MG63 (cell line): ENCODE results near the gene RFESD. TPM values are rescaled to one million over a fixed set of nuclear protein-coding genes. Genes with fewer than 3 reads are reported as not detected.
"Not testable (repeated sequence)": the region's sequence is repeated elsewhere in the genome, so short reads cannot be mapped to it uniquely, and the experiment has no call there.

Source experiments
- DNase-seq: peaks from one replicate; pipeline ENCODE4 v3.0.0-alpha.2; 2020
- H3K27me3 ChIP-seq: fragments of 250-450 bp; sonication (Bioruptor Pico); 2 replicates; pipeline ENCODE4 v1.5.1; 2020; ENCODE audit warnings: mild to moderate bottlenecking, moderate library complexity
- H3K36me3 ChIP-seq: fragments of 250-450 bp; sonication (Bioruptor Pico); 2 replicates; pipeline ENCODE4 v1.5.1; 2020; ENCODE audit warnings: mild to moderate bottlenecking, moderate library complexity
- H3K4me3 ChIP-seq: fragments of 250-450 bp; sonication (Bioruptor Pico); 2 replicates; pipeline ENCODE4 v1.5.1; 2020; ENCODE audit warnings: mild to moderate bottlenecking, moderate library complexity
- H3K9me3 ChIP-seq: fragments of 250-450 bp; sonication (Bioruptor Pico); 2 replicates; pipeline ENCODE4 v1.5.1; 2020; ENCODE audit warnings: mild to moderate bottlenecking, moderate library complexity
- total RNA-seq: library from RNA; depleted of rRNA; stranded (reverse); fragments of >200 nt; shearing (Covaris generic); gene quantifications from 2 replicates; pipeline ENCODE4 v1.2.3, GENCODE V29; 2014; ENCODE audit warnings: low replicate concordance; rRNA removed

Gene RFESD
- total RNA-seq, 1 experiment from 2014 or later = 2.2 TPM

DNA sequence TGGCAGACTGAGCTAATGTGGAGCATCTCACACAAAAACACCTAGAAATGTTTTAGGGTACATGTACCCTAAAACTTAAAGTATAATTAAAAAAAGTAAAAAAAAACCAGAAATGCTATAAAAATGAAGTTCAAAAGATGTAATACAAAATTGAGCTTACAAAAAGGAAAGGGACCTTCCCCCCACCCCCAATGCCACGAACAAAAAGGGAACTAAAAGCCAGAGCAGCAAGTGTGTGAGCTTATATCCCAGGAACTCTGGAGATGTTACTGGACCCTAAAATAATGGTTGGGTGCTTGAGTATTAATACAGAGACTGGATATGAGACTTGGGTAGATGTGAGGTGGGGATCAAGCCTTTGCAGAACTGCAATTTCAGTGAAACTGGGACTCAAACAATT is 25.2 kb downstream of the RFESD start:
- Histone ChIP-seq H3K36me3 (no peaks in the 10 kb centered on the region), H3K27me3 (no peaks in the 10 kb centered on the region), H3K4me3 (no peak overlapping the region), H3K9me3 (no peaks in the 10 kb centered on the region)
- no peak for DNase-seq

DNA sequence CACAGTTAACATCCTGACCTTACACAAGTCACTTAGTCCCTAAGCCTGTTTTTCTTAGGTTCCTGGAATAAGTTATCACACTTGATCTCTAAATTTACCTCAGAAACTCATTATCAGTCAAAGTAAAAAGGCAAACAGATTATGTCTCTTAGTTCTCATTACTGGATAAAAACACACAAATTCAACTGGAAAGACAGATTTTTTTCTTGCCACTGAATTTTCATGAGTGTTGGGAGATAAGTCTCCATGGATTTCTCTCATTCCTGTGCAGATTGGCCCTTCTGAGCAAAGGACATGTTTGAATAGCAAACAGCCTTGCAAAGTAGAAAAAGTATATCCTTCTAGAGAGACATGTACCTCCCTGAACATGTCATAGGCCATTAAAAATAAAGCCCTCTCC is 26.1 kb downstream of the RFESD start:
- Histone ChIP-seq H3K27me3 (no peaks in the 10 kb centered on the region), H3K4me3 (no peak overlapping the region), H3K36me3 (no peaks in the 10 kb centered on the region), H3K9me3 (no peaks in the 10 kb centered on the region)
- no peak for DNase-seq

DNA sequence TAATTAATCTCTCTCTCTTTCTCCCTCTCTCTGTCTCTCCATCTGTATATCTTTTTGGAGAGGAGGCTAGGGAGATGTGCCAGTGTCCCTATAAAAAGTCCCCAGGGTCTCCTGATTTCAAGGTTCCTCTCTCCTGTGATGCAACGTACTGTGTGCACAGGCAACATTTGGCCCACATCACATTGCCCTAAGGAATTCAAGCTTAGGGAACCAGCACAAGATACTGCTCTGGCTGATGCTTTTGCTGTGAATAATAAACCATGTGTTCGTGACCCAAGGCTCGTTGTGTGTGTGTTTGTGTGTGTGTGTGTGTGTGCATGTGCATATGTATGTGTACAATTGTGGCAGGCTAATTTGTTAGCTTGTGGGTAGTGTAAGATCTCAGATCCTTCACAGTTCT is 26.5 kb downstream of the RFESD start:
- H3K27me3 ChIP-seq = no peaks in the 10 kb centered on the region
- no peaks in the 10 kb centered on the region for H3K9me3 ChIP-seq
- DNase-seq = no peak
- H3K36me3 ChIP-seq = no peaks in the 10 kb centered on the region
- no peak overlapping the region for H3K4me3 ChIP-seq

DNA sequence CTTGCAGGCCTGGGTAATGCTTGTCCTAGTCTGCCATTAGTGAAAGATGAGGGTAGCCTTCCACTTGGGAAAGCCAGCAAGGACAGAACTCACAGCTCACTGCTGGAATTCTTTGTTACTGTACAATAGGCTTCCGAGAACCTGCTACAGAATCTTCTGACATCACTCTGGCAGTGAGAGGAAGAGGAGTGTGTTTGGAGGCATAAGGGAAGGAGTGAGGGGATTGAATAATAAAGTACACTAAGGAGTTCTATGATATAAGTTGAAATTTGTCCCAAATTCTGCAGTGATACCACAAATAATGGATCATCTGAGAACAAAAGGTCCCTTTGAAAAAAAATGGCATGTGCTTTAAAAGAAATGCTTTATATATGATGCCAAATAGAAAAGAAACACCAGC is 36.3 kb downstream of the RFESD start, which contains the start of gene SPATA9:
Gene SPATA9 (minus strand): TSS at position 101 of the 400 bp plus-strand sequence. CDS start 137 bp downstream, outside the sequence.
- no peaks in the 10 kb centered on the region for H3K27me3 ChIP-seq
- H3K36me3 ChIP-seq = no peaks in the 10 kb centered on the region
- H3K9me3 ChIP-seq = no peaks in the 10 kb centered on the region
- no peak for DNase-seq
- H3K4me3 ChIP-seq = no peak within 1 kb of the TSS

DNA sequence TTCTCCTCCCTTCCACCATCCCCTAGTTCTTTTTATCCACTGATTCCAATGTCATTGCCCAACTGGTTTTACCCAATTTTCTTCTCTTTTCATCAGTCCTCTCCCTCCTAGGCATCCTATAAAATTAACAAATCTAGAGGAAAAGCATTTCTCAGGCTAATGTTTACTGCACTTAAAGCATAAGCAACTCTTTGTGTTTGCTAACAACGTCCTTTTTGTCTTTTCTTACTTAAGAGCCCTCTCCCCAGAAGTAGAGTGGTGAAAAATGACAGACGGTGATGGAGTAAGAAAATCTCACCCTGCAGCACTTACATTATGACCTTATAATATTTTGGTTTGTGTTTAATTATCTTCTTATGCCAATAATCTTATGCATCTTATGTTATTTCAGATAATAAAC is 37.8 kb downstream of the RFESD start:
- Histone ChIP-seq H3K9me3 (no peaks in the 10 kb centered on the region), H3K27me3 (no peaks in the 10 kb centered on the region), H3K36me3 (no peaks in the 10 kb centered on the region), H3K4me3 (no peak overlapping the region)
- DNase-seq = no peak

DNA sequence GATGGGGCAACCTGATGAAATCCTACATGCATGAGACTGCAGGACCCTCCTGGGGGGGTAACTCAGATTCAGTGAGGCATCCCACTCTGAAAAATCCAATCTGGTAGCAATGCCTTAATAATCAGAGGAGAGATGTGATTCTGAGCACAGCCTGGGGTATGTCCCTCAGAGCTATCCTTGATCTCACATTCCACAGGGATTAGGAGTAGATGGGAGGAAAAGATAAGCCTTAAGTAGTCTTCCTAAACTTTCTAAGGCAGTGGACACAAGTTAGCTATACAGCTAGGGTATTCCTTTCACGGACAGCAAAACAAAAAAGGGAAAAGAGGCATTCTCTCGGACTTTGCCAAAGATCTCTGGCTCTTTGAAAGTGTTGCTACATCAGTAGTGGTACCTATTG is 40.1 kb downstream of the RFESD start:
- no peaks in the 10 kb centered on the region for H3K27me3 ChIP-seq
- H3K4me3 ChIP-seq = no peak overlapping the region
- H3K36me3 ChIP-seq = no peaks in the 10 kb centered on the region
- no peaks in the 10 kb centered on the region for H3K9me3 ChIP-seq
- DNase-seq = no peak

DNA sequence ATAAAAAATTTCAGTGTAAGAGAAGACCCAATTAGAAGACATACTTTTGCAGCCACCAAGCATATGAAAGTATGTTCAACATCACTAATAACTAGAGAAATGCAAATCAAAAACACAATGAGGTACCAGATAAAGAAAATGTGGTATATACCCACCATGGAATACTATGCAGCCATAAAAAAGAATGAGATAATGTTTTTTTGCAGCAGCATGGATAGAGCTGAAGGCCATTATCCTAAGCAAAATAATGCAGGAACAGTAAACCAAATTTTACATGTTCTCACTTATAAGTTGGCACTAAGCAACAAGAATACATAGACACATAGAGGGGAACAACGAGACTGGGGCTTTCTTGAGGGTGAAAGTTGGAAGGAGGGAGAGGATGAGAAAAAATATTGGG is 43.1 kb downstream of the RFESD start:
- Histone ChIP-seq H3K36me3 (no peaks in the 10 kb centered on the region), H3K4me3 (no peak overlapping the region), H3K9me3 (no peaks in the 10 kb centered on the region), H3K27me3 (no peaks in the 10 kb centered on the region)
- no peak for DNase-seq

DNA sequence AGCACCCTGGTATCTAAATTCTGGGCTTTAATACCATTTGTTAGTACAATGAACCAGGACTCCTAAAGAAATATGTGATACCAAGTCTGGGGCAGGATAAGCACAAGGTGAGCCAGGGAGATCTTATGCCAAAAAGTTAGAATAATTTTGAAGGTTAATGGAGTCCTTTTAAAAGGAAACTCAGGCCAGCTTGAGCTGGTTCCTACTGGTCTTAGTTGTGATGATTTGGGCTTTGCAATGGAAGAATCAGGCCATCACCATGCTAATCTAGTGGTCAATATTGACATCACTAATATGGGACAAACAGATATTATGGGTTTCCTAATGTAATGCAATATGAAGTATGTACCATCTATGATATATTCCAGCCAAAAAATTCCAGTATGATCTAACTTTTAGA is 43.8 kb downstream of the RFESD start:
- no peak overlapping the region for H3K4me3 ChIP-seq
- DNase-seq = no peak
- no peaks in the 10 kb centered on the region for H3K36me3 ChIP-seq
- H3K27me3 ChIP-seq = no peaks in the 10 kb centered on the region
- H3K9me3 ChIP-seq = no peaks in the 10 kb centered on the region

DNA sequence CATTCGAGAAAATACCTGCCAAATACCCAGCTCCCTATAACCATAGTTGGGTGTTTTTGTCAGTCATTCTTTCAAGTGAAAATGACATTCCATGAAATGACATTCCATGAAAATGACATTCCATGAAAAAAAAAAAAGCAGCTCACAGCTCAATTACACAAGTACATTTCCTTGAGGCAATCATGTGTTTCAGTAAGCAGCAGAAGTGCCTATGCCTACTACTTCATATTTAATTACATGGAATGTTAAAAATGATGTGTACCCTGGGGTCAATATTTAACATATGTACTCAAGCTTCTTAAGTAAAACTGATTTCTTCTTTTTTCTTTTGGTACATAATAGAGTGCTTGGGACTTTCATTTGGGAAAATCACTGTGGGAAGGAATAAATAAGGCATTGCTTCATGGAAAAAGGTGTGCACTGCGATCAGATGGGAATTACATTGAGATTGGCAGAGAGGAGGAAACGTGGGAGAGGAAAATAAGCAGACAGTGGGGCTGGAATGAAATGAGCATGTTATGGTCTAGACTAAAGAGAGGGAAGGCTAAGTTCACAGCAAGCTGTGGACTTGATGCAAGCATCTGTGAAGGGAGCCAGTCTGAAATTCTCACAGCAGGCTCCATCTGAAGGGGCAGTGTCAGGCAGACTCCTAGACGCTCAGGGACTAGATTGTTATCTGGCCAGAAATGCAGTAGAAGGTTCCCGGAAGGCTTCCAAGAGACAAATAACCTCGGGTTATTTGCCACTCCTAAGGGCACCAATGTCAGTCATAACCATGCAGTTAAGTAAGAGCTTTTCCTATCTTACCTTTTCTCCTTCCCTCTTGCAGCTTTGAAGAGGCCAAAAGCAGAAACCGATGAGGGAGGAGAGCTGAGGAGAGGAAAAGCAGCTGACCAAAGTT is 51.5 kb downstream of the RFESD start:
- H3K36me3 ChIP-seq = no peaks in the 10 kb centered on the region
- no peaks in the 10 kb centered on the region for H3K9me3 ChIP-seq
- DNase-seq = no peak
- H3K27me3 ChIP-seq = no peaks in the 10 kb centered on the region
- H3K4me3 ChIP-seq = no peak overlapping the region

DNA sequence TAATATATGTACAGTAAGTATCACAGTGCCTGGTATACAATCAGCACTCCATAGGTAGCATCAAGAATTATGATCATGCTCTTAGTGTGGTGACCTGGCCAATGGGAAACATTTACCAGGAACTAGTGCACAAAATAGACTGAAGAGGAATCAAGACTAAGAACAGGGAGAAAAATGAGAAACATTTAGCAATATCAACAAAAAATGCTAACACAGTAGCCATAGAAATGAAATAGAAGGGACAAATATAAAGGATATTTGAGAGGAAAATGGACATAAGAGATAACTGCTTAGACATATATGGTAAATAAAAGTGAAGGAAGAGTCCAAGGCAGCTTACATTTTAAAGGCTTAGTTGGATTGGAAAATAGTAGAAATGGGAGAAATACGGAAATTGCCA is 52.8 kb downstream of the RFESD start:
- H3K36me3 ChIP-seq = no peaks in the 10 kb centered on the region
- H3K4me3 ChIP-seq = no peak overlapping the region

DNA sequence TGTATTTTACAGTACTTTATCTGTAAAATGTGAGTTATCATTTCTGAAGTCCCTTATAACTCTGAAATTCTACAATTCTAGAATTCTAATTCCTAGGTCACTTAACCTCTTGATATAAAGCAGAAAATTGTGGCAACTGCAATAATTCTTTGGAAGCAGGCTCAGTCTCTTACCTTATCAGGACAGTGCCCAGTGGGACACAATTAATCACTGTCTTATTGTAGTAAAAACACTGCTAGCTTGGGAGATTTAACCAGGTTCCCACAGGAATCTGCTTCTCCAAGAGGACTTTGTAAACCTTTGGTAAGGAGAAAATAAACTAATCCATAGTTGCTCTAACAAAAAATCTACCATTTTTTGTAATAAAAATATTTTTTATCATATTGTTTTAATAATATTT is 54.5 kb downstream of the RFESD start:
- no peaks in the 10 kb centered on the region for H3K36me3 ChIP-seq
- H3K4me3 ChIP-seq = no peak overlapping the region
- DNase-seq = no peak
- H3K9me3 ChIP-seq = no peaks in the 10 kb centered on the region
- no peaks in the 10 kb centered on the region for H3K27me3 ChIP-seq

More for the DNA sequence above, 52.8 kb downstream of the RFESD start:
- DNase-seq = no peak
- H3K9me3 ChIP-seq = no peaks in the 10 kb centered on the region
- no peaks in the 10 kb centered on the region for H3K27me3 ChIP-seq

DNA sequence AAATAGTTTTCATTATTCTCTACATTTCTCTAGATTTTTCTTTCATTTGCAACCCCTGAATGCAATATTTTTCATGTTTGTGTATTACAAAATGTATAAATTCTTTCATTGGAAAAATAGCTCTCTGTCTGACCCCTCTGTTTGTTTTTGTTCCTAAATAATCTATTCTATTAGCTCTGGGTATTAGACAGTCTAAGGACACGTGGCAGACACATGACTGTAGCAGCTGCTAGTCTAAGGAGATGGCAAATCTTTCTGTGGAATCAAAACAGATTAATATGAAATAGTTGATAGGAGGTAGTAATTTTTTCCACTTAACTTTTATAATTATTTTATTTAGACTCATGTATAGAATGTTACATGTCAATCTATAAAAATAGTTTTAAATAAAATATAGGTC is 57.6 kb downstream of the RFESD start:
- Histone ChIP-seq H3K9me3 (no peaks in the 10 kb centered on the region), H3K27me3 (no peaks in the 10 kb centered on the region), H3K4me3 (no peak overlapping the region), H3K36me3 (no peaks in the 10 kb centered on the region)
- DNase-seq = no peak

DNA sequence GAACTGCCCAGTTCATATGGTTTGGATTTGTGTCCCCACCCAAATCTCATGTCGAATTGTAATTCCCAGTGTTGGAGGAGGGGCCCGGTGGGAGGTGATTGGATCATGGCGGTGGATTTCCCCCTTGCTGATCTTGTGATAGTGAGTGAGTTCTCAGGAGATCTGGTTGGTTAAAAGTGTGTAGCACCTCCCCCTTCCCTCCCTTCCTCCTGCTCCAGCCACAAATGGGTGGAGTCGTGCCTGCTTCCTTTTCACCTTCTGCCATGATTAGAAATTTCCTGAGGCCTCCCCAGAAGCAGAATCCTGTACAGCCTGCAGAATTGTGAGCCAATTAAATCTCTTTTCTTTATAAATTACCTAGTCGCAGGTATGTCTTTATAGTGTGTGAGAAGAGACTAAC is 59.6 kb downstream of the RFESD start:
- not testable (repeated sequence) for H3K36me3 ChIP-seq, H3K27me3 ChIP-seq, H3K4me3 ChIP-seq, DNase-seq, H3K9me3 ChIP-seq

DNA sequence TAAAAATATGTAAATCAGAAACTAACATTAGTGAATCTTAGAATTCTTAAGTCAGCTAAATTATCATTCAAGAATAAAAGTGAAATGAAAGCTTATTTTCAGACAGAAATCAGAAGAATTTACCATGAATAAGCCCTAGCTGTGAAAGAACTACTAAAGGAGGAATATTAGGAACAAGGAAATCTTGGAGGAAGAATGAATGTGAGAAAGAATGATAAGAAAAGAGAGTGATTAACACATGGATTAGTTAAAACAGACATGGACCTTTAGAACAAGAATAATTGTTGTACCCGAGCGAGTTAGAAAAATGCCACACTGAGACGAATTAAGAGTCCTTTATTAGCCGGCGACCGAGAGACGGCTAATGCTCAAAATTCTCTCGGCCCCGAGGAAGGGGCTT is 60.5 kb downstream of the RFESD start:
- H3K4me3 ChIP-seq = no peak overlapping the region
- H3K27me3 ChIP-seq = no peaks in the 10 kb centered on the region
- H3K9me3 ChIP-seq = no peaks in the 10 kb centered on the region
- no peaks in the 10 kb centered on the region for H3K36me3 ChIP-seq
- DNase-seq = no peak

Other genes with a start within 250 kb of the RFESD start
- 50.6 and 89.5 TPM in 2 replicates for gene SKIC3, start 91.8 kb upstream of the RFESD start, total RNA-seq
- gene ARSK, start 91.7 kb upstream of the RFESD start, total RNA-seq = 6.0 and 7.0 TPM in 2 replicates
- not detected in 2 replicates for gene GPR150, start 26.7 kb upstream of the RFESD start, total RNA-seq
- gene SPATA9, start 36.2 kb downstream of the RFESD start, total RNA-seq = 1.1 TPM in 1 of 2 replicates, not detected in the other
- gene RHOBTB3, start 84.6 kb downstream of the RFESD start, total RNA-seq = 74.7 and 99.2 TPM in 2 replicates
- gene GLRX, start 175.9 kb downstream of the RFESD start, total RNA-seq = 87.3 and 120 TPM in 2 replicates